HG02870 (cell line): Measurements from ENCODE around the gene OTUD1.
"Not testable (repeated sequence)": the region's sequence is repeated elsewhere in the genome, so short reads cannot be mapped to it uniquely, and the experiment has no call there.

Experiments
- ATAC-seq: cut with Tn5 transposase; IDR thresholded peaks from one replicate; pipeline ENCODE4 v1.9.1; 2021; ENCODE audit warnings: mild to moderate bottlenecking, moderate library complexity; ENCODE audit not compliant: unreplicated experiment

OTUD1 gene, protein sequence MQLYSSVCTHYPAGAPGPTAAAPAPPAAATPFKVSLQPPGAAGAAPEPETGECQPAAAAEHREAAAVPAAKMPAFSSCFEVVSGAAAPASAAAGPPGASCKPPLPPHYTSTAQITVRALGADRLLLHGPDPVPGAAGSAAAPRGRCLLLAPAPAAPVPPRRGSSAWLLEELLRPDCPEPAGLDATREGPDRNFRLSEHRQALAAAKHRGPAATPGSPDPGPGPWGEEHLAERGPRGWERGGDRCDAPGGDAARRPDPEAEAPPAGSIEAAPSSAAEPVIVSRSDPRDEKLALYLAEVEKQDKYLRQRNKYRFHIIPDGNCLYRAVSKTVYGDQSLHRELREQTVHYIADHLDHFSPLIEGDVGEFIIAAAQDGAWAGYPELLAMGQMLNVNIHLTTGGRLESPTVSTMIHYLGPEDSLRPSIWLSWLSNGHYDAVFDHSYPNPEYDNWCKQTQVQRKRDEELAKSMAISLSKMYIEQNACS

DNA sequence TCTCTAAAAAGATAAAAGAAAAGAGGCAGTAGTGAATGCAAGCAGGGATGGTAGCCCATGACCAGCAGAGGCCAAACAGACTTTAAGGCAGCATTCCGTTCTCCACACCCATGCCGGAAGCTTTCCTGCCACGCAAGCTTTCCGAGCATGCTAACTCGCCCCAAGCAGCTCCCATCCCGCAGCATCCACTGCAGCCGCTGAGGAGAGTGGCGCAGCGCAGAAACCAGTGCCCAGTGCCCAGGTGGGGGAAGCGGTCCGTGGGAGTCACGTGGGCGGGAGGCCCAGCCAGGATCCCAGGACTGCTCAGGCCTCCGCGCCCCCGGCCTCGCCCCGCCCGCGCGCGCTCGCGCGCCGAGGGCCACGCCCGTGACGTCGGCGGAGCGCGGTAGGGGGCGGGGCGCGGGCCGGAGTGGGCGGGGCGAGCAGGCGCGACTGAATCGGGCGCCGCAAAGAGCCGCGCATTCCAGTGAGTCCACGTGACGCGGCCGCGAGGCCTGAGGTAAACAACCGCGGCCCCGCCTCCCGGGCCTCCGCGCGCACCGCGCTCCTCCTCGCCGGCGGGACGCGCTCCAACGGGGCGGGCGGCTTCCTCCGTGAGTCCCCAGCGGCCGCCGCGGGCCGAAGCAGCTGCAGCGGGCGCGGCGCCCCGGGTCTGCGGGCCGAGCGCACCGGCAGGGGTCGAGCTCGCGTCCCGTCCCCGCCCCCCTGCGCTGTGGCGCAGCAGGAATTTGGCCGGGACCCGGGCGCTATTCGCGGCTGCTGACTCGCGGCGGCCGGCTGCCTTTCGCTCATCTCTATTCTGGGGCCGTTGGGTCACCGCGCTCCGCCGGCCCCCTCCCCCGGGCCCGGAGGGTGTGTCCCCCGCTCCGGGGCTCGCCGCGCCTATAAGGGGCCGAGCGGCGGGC is at the start of gene OTUD1:
OTUD1 (plus strand) TSS at position 529 of the 905 bp plus-strand sequence. CDS start 383 bp downstream, outside the sequence.
- peak; percentile 78 for ATAC-seq

DNA sequence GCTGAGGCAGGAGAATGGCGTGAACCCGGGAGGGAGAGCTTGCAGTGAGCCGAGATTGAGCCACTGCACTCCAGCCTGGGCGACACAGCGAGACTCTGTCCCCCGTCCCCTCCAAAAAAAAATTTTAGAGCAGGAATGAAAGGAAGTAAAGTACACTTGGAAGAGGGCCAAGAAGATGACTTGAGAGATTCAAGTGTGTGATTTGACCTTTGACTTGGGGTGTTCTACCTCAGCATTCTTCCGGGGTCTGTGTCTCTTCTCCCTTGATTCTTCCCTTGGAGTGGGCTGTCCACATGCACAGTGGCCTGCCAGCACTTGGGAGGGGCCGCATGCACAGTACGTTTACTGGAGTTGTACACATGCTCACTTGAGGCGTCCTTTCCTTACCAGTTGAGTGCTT is 48.5 kb upstream of the OTUD1 start:
- ATAC-seq, result not testable (repeated sequence)

DNA sequence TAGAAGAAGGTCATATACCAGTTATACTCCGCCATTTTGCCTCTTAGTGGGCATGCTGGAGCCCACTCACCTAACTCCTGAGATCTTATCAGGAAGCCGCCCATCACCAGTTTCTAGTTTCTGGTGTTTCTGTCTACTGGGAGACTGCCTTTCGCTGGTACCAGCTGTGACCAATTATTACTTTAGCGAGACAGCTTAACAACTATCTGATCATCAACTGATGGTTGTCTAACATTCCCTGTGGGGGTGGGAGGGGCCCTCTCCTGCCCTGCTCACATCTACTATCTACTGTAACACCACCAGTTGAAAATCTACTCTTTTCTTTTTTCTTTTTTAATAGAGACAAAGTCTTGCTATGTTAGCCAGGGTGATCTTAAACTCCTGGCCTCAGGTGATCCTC is 48.1 kb upstream of the OTUD1 start:
- no peak for ATAC-seq

DNA sequence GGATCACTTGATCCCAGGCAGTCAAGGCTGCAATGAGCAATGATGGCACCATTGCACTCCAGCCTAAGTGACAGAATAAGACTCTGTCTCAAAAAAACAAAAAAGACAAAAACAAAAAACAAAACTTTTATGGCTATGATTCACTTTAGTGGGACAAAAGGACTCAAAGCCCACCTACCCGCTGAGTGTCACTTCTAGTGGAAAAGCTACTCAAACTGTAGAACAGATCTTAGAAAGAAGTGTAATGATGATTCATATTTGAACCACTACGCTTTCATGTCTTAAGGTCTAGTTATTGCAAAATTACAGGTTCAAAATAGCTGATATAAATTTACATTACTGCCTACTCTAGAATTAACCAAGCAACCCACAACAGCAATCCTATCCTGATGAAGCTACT is 47.1 kb upstream of the OTUD1 start:
- no peak for ATAC-seq

DNA sequence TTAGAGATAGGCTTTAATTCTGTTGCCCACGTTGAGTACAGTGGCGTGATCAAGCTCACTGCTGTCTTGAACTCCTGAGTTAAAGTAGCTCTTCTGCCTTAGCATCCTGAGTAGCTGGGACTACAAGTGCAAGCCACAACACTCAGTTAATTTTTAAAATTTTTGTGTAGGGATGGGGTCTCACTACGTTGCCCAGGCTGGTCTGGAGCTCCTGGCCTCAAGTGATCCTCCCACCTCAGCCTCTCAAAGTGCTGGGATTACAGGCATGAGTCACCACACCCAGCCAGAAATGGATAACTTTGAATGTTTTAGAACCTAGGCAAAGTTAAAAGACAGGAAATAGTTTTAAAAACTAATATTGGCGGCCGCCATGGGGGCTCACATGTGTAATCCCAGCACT is 43.9 kb upstream of the OTUD1 start:
- no peak for ATAC-seq

DNA sequence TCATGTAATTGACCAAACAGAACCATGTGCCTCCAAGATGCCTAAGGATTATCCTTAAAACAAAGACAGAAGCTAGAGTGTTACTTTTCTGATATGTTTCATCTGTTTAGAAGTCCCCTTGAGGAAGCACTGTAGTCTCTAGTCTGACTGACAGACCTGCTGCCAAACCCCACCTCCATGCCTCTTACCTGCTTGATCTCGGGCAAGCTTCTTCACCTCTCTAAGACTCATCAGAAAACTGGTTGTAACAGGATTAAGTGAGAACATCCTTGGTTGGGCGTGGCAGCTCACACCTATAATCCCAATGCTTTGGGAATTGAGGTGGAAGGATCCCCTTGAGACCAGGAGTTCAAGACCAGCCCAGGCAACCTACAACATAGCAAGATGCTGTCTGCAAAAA is 42.2 kb upstream of the OTUD1 start:
- ATAC-seq, result no peak

DNA sequence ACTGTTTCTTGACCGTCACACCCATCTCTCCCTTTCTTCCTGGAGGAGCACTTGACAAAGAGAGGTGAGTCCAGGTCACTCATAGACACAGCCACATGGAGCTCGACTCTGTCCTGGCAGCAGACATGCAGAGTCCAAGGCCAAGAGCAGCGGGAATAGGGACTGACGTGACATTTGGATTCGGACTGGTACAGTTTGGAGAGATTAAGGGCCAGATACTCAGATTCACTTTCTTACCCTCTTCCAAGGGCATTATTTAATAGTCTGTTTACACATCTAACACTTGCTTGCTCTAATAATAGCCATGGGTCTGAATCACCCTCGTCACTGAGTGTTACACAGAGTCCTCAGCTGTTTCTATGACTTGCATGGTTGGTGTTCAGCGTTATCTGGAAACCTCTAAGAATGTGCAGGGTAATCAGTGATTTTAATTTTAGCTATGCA is 39.2 kb upstream of the OTUD1 start:
- ATAC-seq, result no peak

DNA sequence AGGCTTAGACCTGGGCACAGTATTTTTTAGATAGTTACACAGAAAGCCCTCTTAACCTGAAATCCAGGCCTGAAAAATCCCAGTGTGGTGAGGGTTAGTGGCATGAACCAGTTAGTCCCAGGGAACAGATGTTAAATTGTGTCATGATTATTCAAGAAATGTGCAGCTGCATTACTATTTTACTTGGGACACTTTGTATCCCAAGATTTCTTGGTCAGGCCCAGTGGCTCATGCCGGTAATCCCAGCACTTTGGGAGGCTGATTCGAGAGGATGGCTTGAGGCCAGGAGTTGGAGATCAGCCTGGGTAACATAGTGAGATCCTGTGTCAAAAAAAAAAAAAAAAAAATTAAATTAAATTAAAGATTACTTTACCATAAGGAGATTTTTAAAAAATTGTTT is 36.0 kb upstream of the OTUD1 start:
- ATAC-seq, result no peak

DNA sequence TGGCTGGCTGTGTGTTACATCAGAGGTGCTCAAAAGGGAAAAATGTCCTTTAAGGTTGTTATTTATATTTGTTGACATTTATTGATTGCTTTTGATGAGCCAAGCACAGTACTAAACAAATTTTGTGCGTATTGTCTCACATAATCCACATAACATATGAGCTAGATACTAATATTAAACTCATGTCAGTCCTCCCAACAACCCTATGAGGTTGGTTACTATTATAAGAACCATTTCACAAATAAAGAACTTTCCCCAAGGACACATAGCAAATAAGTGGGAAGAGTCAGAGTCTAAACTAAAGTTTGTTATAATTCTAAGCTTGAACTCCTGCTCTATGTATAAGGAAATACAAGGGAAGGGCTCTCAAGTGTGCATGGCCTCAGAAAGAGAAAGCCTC is 35.6 kb upstream of the OTUD1 start:
- ATAC-seq, result no peak

DNA sequence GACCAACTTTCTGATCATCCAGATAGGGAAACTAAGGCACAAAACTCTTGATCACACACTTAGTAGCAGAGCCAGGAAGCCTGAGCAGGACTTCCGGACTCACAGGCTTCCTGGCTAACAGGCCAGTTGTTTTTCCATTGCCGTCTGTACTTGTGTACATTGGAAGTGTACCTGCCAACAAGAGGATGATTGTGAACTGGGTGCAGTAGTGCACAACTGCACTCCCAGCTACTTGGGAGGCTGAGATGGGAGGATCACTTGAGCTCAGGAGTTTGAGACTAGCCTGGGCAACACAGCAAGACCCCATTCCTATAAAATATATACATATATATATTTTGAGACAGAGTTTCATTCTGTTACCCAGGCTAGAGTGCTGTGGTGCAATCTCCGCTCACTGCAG is 35.2 kb upstream of the OTUD1 start:
- ATAC-seq, result no peak

DNA sequence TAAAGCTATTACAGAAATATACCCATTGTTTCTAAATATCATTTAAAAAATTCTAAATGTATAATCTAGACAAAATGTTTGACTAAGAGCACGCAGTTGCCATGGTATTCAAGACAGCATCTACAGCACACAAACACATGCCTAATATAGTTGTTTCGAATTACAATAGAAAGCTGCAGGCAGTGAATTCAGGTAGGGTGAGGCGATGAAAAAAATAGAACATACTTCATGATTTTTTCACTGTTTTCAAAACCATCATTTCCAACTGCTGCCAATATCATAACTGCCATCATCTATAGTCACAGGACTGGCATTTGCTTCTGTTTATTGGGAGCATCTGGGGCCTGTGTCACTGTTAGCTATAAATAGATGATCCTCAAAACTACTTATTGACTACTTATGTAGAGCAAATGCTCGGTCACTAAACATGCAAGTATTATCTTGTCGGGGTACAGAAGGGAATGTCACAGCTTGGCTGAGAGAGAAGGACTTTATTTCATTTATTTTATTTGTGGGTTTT is 34.4 kb upstream of the OTUD1 start:
- no peak for ATAC-seq

DNA sequence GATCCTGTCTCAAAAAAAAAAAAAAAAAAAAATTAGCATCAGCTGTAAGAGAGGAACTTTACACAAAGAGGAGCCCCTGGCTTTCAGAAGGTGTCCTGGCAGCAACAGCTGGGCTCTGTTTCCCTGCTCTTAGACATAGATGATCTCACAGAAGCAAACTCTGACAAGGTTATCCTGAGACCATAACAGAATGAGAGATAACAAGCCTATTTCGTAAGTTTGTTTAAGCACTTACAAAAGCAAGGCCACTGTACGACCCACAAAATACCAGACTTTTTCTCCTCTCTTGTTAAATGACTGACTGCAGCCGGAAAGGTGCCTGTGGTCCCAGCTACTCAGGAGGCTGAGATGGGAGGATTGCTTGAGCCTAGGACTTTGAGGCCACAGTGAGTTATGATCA is 33.3 kb upstream of the OTUD1 start:
- no peak for ATAC-seq

DNA sequence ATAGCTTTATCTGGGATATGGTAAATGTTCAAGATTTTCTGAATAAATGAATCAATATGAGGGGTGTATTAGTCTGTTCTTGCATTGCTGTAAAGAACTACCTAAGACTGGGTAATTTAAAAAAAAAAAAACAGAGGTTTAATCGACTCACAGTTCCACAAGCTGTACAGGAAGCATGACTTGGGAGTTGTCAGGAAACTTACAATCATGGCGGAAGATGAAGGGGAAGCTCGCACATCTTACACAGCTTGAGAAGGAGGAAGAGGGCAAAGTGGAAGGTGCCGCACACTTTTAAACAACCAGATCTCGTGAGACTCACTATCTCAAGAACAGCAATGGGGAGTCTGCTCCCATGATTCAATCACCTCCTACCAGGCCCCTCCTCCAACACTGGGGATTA is 32.5 kb upstream of the OTUD1 start:
- ATAC-seq, result no peak

DNA sequence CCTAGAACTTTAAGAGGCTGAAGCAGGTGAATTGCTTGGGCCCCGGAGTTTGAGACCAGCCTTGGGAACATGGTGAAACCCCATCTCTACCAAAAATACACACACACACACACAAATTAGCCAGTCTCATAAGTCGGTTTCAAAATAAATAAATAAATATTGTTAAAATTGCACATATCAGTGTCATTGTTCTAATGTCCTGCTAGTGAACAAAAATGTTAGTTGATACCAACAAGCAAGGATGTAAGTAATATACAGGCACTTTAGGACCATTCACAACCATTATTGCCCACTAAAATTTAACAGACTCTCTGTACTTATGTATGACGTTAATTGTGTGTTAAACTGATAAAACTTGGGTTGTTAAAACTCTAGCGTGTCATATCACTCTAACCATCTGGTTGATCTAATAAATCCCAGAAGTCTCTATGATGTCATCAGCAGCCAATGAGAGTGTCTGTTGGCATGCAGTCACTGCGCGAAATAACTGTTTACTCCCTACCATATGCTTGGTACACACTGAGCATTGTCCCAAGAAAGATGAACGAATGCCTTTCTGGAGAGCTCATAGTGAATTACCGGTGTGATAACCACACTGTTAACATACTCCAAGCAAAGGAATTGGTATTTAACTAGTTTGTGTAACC is 30.4 kb upstream of the OTUD1 start:
- ATAC-seq, result no peak

DNA sequence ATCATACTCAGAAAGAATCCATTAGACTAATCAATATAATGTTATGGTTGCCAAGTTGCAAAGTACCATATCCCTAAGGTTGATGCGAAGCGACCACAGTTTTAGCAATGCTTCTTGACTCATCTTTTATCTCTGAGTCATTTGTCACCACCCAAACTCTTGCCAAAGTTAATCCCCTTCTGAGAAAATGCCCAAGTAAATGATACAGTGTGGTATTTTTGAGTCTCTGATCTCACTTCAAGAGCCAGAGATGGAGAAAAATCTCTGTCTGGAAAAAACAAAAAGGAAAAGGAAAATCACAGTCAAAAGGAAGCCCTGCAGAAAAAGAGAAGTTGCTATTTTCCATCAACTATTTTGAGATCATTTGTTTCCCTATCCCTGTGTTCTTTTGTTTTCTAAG is 26.7 kb upstream of the OTUD1 start:
- ATAC-seq, result no peak

DNA sequence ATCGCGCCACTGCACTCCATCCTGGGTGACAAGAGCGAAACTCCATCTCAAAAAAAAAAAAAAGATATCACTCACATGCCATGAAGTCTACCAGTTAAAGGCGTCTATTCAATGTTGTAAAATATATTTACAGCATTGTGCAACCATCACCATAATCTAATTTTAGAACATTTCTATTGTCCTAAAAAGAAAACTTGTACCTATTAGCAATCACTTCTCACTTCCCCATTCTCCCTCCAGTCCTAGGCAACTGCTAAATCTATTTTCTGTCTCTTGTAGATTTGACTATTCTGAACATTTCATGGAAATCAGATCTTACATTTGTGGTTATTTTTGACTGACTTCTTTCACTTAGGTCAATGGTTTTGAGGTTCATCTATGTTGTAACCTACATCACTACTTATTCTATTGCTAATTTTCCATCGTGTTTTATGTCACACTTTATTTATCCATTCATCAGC is 25.2 kb upstream of the OTUD1 start:
- peak; percentile 87 for ATAC-seq

DNA sequence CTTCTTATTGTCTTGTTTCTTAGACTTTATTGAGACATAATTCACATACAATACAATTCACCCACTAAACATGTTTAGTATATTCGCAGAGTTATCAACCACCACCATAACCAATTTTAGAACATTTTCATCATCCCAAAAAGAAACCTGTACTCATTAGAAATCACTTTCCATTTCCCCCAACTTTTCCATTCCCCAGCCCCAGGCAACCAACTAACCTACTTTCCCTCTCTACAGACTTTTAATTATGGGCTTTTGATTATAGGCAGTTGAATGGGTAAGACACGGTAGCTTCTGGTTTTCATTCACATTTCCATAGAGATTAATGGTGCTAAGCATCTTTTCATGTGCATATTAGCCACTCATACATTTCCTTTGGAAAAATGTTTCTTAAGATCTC is 24.2 kb upstream of the OTUD1 start:
- ATAC-seq, result no peak

DNA sequence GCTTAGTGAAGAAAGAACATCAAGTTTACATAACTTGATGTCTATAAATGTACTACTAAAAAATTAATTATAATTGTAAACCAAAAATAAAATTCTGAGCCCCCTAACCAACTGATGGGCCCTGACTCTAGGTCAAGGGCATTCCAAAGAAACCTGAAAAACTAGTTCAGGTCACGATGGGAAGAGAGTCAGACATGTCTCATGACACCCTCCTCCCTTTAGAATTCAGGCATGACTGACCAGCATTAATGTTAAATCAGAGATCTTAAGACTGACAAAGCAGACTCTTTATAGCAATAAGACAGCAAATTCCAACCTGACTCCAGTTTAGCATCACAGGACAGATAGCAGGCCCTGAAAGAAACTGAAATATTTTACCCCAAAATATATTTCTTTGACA is 21.6 kb upstream of the OTUD1 start:
- ATAC-seq, result no peak

DNA sequence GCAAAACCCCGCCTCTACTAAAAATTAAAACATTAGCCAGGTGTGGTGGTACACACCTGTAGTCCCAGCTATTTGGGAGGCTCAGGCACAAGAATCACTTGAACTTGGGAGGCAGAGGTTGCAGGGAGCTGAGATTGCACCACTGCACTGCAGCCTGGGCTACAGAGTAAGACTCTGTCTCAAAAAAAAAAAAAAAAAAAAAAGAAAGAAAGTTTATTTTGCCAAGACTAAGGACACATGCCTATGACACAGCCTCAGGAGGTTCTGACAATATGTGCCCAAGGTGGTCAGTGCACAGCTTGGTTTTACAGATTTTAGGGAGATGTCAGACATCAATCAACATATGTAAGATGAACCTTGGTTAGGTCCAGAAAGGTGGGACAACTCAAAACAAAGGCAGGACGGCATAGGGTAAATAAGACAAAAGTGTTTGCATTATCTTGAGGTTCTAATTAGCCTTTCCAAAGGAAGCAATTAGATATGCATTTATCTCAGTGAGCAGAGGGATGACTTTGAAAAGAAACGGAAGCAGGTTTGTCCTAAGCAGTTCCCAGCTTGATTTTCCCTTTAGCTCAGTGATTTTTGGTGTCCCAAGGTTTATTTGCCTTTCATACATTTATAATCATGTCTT is 20.7 kb upstream of the OTUD1 start:
- ATAC-seq, result no peak

DNA sequence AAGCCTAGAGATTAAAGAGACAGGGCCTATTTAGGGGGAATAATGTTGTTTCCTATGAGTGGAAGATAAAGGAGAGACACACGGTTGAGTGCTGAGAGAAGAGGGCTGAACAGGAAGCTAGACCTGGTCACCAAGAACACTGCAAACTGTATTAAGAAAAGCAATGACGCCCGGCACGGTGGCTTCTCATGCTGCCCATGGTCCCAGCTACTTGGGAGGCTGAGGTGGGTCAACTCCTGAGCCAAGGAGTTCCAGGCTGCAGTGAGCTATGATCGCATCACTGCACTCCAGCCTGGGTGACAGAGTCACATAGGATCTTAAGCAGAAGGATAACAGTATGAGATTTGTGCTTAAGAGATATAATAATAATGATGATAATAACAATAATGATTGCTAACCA is 19.7 kb upstream of the OTUD1 start:
- no peak for ATAC-seq
